GM18505 (cell line): Measurements from ENCODE around the gene FXYD7.
"Not testable (repeated sequence)": the region's sequence is repeated elsewhere in the genome, so short reads cannot be mapped to it uniquely, and the experiment has no call there.

ENCODE experiments used
- ATAC-seq: cut with Tn5 transposase; IDR thresholded peaks from one replicate; pipeline ENCODE4 v1.9.1; 2021; ENCODE audit not compliant: unreplicated experiment
- POLR2A ChIP-seq: IDR thresholded peaks from 4 replicates; pipeline ENCODE4 v1.6.1; 2011; ENCODE audit warnings: borderline replicate concordance; ENCODE audit not compliant: insufficient read depth, insufficient read length; ENCODE audit errors: extremely low read depth

The FXYD7 gene

DNA sequence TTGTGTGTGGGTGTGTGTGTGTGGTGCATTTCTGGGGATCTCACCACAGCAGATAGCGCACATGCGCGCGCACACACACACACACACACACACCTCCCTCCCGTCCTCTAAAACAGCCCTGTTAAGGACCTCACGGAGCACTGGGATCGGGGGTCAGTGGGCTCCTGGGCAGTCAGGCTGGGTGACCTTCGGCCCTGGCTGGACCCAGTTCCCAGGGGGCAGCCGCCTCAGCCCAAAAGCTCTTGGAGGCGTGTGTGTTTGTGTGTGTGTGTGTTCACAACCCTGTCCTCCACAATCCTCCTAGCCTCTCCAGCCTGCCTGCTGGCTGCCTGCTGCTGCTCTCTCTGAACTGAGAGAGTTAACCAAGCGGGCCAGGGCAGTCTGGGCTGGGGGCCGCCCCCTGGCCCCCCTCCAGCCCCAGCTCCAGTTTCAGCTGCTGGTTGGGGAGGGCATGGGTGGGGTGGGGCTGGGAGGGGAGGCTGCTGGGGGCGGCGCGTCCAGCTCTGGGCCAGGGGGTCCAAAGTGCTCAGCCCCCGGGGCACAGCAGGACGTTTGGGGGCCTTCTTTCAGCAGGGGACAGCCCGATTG is 4.7 kb upstream of the FXYD7 start, which contains the start of gene FXYD1:
TSS of gene FXYD1 (plus strand) at position 520 of the 588 bp plus-strand sequence. CDS start 1,256 bp downstream, outside the sequence.
- no peak for ATAC-seq
- no peak for TF ChIP-seq POLR2A

- TF ChIP-seq POLR2A = no peak
- ATAC-seq = no peak
Observed at GRCh38 chr19:35140207-35140961, 2.7 kb upstream of the FXYD7 start.

GRCh38 chr19:35140962-35141836 is 1.9 kb upstream of the FXYD7 start:
- no peak for TF ChIP-seq POLR2A
- peak; percentile 62 for ATAC-seq

DNA sequence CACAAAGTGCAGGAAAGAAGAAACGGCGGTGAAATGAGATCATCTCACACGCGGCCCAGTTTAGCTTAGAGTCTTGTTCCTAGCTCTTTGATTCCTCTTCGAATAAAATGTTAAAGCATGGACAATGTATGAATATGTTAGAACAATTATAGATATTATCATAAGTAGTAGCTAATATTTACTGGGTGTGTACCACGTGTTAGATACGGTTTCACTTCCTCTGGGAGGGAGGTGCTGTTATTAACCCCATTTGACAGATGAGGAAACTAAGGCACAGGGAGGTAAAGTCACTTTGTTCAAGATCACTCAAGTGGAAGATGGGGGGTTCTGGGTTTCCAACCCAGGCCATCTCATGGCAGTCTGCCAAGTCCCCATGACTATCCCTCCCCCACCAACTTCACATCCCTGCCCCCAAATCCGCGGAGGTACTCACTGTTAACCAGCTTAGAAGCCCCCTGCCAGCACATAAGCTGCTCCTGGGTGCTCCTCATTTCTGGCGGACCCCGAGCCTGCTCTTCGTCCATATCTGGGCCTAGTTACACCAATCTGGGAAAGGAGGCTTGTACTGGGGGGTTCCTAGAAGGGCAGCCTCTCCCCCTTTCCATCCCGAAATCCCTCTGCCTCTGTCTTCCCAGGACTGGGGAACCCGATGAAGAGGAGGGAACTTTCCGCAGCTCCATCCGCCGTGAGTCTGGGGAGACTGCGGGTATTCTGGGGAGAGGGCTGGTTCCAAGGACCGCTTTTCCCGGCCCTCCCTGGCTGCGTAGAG is 1.0 kb upstream of the FXYD7 start:
- no peak for ATAC-seq
- TF ChIP-seq POLR2A = no peak

DNA sequence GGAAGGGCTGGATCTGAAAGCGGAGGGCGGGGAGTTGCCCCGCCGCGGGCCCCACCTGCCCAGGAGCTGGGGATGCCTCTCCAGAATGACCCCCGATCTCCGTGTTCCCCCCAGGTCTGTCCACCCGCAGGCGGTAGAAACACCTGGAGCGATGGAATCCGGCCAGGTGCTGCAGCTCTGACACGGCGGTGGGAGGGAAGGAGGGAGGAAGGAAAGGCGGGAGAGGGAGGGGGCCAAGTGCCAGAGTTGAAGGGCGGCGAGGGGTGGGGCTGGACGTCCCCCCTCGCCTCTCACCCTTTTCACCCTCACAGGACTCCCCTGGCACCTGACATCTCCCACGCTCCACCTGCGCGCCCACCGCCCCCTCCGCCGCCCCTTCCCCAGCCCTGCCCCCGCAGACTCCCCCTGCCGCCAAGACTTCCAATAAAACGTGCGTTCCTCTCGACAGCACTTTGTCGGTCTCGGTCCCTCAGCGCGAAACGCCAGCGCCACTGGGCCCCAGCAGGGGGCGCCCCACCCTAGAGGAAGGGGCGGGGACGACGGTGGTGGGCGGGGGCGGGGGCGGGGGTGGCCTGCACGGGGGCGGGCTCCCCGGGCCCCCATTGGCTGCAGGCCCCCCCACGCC is 337 bp upstream of the FXYD7 start:
- no peak for TF ChIP-seq POLR2A
- no peak for ATAC-seq

DNA sequence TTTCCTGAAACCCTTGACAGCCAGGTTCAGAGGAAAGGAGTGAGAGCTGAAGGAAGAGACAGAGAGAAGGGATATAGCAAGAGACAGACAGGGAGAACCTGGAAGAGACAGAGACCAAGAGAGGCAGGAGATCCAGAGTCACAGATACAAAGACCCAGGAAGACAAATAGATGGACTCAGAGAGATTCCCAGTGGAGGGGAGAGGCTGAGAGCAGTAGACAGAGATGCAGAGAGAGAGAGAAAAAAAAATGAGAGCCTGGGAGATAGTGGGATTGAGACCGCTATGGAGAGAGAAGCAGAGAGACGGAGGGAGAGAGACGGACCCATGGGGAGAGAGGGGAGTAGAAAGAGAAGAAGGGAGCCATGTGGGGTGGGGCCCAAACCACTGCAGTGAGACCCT is 763 bp downstream of the FXYD7 start:
- no peak for ATAC-seq
- TF ChIP-seq POLR2A = no peak

- ATAC-seq = no peak
- TF ChIP-seq POLR2A = no peak
Observed at GRCh38 chr19:35144259-35144599, 1.2 kb downstream of the FXYD7 start.

GRCh38 chr19:35144600-35145436 is 1.8 kb downstream of the FXYD7 start:
- no peak for ATAC-seq
- no peak for TF ChIP-seq POLR2A

DNA sequence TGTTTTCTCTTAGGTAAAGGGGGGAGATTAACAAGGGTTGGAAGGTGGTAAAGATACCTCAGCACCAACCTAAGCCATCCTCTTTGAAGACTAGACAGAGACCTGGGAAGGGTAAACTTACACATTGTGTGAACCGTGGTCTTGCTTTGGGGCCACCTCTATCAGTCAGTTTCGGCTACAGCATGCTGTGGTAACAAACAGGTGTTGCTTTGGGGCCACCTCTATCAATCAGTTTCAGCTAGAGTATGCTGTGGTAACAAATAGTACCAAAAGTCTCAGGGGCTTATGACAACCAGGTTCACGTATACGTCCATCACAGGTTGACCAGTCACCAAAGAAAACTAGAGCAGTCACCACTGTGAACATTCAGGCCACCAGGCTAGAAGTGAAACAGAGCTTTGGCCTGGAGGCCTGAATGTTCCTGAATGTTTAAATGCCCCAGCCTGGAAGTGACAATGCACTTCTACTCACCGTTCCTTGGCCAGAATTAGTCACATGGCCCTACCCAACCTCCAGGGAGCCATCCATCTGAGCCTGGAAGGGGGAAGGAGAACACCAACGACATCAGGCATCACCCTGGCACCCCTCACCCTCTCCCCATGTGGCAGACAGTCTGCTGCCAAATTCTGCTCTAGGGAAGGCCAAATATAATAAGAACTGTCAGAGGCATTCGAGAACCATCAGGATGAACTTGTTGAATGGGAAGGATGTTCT is 3.8 kb downstream of the FXYD7 start:
- TF ChIP-seq POLR2A = no peak
- ATAC-seq = no peak

- no peak for ATAC-seq
- no peak for TF ChIP-seq POLR2A
Observed at GRCh38 chr19:35149463-35149862, 6.4 kb downstream of the FXYD7 start.

DNA sequence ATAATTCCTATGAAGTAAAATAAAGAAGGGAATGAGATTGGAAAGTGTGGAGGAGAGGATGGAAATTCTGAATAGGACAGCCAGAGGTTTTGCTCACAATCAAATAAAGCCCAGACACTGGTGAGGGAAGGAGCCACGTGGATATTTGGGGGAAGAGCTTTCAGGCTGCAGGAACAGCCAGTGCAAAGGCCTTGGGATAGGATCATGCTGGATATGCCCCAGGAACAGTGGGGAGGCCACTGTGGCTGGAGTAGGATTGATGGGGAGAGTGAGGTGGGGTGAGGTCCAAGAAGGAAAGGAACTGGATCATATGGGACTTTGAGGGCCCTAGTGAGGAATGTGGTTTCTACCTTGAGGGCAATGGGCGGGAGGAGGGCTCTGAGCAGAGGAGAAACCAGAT is 7.4 kb downstream of the FXYD7 start:
- TF ChIP-seq POLR2A = no peak

DNA sequence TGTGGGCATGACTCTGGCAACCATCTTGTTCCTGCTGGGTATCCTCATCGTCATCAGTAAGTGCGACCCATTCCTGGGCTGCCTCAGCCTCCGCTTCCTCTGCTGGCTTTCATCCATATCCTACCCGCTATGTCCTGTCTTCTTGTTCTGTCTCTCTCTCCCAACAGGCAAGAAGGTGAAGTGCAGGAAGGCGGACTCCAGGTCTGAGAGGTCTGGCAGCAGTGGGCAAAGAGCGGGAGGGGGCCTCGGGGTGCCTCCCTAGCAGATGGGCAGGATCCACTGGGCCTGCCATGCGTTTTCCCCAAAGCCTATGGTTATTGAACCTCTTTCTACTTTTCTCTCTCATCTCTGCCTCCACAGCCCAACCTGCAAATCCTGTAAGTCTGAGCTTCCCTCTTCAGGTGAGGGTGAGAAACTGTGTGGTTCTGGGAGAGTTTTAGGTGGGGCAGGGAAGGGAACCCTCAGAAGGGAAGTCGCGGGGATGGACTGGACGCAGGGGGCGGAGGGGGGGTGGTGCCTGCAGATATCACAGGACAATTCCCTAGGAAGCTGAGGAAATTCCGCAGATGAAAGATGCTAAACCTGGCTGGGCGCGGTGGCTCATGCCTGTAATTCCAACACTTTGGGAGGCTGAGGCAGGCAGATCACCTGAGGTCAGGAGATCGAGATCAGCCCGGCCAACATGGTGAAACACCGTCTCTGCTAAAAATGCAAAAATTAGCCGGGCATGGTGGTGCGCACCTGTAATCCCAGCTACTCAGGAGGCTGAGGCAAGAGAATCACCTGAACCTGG is 8.4 kb downstream of the FXYD7 start:
- ATAC-seq = no peak
- no peak for TF ChIP-seq POLR2A

More for the DNA sequence above, 7.4 kb downstream of the FXYD7 start:
- ATAC-seq = no peak

- not testable (repeated sequence) for ATAC-seq
Observed at GRCh38 chr19:35153129-35153522, 10.1 kb downstream of the FXYD7 start.
